NCI-H345 (cell line): ENCODE data around the gene FCF1.

Experiments used
- DNase-seq: peaks from one replicate; lab custom pipeline; 2025; lab: John Stamatoyannopoulos, UW

Gene FCF1, protein sequence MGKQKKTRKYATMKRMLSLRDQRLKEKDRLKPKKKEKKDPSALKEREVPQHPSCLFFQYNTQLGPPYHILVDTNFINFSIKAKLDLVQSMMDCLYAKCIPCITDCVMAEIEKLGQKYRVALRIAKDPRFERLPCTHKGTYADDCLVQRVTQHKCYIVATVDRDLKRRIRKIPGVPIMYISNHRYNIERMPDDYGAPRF

DNA sequence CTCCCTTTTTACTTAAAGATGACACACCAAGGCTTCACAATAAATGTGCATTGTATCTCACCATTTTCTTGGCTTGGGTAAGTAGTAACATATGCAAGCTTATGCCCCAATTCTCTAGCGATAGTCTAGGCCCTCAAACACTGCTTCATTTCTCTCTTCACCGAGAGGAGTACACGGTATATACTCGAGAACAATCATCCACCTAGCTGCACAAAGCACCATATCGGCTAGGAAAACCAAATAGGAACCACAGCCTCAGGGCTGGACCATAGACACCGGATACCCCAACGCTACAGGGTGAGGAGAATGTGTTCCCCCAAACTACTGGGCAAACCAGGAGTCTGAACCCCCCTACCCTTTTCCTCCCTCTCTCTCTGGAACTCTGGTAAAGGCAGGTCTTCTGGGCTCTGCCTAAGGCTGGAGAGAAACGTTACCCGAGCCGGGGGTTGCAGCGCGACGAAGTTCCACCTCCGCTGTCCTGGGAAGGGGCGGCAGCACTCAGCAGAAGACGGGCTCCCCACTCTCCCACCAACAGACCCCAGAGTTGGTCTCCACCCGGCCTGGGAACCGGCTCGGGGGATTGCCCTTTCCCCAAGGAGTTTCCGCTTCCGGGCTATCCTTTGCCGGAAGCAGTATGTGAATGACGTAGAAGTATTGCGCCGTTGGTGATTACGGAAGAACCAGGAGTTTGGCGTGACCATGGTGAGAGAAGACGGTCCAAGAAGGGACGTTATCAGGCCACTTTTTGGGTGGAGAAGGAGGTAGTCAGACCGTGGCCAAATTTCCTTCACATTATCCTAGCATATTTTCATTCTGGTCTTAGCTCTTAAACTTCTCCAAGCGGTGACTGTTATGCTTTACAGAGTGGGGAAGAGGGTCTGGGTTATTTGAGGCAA lies at the start of gene FCF1, which contains the start of gene AREL1:
Gene FCF1 (plus strand): TSS at position 646 of the 896 bp plus-strand sequence. CDS start 54 bp downstream, at position 700.
Gene AREL1 (minus strand): TSS at position 582 of the 896 bp plus-strand sequence. CDS start 27,465 bp downstream, outside the sequence.
- no peak for DNase-seq

- DNase-seq: no peak
Observed at GRCh38 chr14:74663884-74664283, 49.1 kb upstream of the FCF1 start.

GRCh38 chr14:74664717-74665116 lies 48.2 kb upstream of the FCF1 start:
- no peak for DNase-seq

- no peak for DNase-seq
Observed at GRCh38 chr14:74667758-74668157, 45.2 kb upstream of the FCF1 start.

GRCh38 chr14:74669256-74669655 lies 43.7 kb upstream of the FCF1 start:
- no peak for DNase-seq

DNA sequence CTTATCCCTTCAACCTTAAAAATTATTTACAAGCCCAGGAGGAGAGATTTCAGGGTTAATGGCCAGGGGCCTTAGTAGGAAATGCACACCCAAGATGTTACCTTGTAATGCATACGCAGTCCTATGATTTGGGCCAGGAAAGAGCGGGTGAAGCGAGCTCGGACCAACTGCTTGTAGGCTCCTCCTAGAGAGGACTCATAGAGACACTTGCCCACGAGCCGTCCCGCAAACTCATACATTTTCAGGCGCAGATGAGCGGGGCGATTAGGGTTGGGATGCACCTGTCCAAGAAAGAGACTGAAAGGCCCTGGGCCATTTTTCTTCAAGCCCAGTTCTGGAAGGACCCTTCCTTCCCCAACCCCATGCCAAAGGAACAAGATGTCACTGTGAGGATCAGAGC lies 43.1 kb upstream of the FCF1 start:
- no peak for DNase-seq

DNA sequence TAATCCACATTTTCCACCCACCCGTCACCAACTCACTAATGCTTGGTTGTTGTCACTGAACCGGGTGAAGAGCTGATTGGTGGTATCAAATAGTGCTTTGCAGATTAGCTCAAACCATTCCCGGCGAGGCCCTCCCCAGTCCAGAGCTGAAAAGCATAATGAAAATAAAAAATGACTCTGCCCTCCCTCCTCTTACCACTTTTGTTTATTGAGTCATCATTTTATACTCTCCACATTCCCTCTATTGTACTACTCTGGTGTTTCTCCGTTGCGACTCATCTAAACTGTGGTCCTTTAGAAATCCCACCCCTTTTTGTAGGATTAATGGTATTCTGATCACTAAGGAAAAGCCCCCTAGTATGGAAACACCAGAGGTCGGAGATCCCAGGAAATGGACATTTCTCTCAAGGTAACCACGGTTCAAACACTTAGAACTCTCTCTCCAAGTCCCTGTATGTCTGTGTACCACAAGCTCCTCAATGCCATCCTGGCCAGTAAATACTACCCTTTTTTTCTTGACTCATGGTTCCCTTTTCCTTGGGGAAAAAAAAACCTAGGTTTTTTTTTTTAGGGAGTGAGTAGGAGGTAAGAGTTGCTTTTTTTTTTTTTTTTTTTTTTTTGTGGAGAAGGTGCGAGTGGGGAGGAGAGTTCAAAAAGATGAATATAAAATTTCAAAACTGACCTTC lies 42.1 kb upstream of the FCF1 start:
- DNase-seq: no peak

DNA sequence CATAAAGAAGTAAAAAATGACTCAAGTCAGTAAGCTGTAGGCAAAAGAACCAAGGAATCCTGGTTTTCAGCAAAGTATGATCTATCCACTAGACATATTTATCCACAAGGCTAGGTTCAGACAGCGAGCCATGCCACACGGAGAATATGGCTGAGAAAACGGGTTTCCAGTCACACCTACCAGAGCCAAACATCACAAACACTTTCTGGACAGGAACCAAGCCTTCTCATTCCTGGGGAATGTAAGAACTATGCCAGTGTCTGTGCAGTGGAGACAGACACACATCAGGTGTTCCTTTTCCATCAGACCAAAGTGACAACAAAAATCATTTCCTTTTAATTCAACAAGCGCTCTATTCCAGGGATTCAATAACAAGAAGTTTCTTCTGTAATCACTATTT lies 41.2 kb upstream of the FCF1 start:
- no peak for DNase-seq

DNA sequence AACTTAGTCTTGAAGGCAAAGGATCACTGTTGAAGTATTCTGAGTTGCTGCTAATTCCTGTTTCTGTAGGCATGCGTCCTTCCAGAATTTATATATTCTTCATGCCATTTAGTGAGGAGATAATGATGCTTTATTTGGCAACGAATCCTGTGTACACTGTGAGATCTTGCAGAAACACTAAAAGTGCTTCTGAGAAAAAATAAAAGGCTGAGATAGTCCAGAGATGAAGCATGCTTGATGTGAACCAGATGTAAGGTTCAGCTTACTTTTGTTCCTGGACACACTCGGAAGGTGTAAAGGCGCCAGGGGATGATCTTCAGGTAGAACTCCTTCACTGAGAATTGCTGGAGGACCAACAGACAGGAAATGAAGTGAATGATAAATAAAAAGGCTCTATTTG lies 39.2 kb upstream of the FCF1 start:
- DNase-seq: no peak

DNA sequence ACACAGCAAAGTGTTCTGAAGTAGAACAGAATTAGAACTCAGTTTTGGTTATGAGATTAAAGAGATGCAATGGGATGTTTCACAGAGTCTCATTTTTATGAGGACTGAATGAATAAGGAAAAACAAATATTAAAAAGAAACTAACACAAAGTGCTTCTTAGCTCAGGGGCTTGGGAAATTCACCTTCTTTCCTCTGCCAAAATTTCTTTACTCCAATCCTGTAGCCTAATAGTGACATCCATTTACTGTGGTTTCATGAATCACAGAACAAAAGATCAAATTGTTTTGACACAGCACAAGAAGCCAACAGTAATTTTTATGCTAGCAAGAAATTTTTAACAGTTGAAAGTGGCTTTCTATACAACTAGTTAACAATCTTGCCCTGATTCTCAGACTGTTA lies 37.7 kb upstream of the FCF1 start:
- no peak for DNase-seq

- DNase-seq: no peak
Observed at GRCh38 chr14:74682169-74682952, 30.6 kb upstream of the FCF1 start.

DNA sequence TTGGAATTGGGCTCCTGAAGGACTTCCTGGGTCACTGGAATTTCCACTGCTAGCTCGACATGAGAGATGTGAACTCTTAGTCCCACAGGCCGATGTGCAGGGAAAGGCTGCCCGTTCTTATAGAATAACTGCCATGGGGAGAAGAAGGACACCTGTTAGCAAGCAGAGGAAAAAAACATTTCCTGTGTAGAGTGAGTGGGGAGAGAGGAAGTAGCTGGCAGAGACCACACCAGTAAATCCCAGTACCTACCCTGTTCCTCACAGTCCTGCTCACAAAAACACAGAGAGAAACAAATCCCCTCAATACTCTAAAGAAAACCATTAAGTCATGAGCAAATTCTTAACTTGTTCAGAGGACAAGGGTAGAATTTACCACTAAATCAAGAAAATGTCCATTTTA lies 29.5 kb upstream of the FCF1 start:
- DNase-seq: no peak

GRCh38 chr14:74684434-74684833 lies 28.5 kb upstream of the FCF1 start:
- DNase-seq: no peak

- no peak for DNase-seq
Observed at GRCh38 chr14:74685056-74685455, 27.9 kb upstream of the FCF1 start.

- DNase-seq: no peak
Observed at GRCh38 chr14:74685921-74686678, 26.8 kb upstream of the FCF1 start.

- no peak for DNase-seq
Observed at GRCh38 chr14:74691456-74691855, 21.5 kb upstream of the FCF1 start.

GRCh38 chr14:74693191-74693590 lies 19.8 kb upstream of the FCF1 start:
- no peak for DNase-seq

DNA sequence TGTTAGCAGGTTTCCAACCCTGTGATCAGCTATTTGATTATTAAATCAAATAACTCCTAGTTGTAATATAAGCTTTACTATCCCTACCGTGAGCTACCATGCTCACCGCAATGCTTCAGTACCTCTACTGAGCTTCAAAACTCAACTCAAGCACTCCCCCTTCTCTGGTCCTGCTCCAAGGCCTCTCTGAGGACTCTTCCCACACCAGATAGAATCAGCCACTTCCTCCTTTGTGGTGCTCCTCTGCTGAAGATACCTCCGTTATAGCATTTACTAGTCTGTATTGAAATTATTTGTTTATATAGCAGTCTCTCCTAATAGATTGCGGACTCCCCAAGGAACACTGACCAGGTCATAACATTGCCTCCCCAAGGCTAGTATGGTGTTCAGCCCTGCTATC lies 17.5 kb upstream of the FCF1 start:
- no peak for DNase-seq

DNA sequence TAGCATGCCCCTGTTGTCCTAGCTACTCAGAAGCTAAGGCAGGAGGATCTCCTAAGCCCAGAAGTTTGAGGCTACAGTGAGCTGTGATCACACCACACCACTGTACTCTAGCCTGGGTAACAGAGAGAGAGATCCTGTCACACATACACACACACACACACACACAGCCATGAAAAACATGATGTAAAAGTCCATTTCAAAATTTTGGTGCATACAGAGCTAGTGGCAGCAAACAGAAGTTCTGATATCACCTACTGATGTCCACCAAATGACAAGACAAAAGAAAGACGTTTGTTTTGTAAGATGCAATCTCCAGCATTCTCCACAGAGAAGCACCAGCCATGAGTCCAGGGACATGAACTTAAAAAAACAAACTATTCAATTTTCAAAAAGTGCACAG lies 15.9 kb upstream of the FCF1 start:
- no peak for DNase-seq

DNA sequence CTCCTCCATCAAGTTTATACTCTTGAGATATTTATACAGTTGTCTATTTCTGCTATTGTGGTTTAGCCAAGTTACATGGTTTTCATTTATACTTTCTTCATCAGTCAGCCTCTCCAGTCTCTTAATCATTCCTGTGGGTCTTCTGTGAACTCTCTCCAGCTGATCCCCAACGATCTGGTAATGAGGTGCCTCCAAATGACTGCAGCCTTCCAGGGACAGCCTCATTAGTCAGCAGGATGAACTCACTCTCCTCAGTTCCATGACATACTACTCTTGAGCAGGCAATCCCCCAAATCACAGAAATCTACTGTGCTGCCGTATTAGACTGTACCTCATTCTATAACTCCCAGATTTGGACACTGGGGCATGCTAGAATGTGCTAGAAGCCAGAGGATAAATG lies 15.4 kb upstream of the FCF1 start:
- no peak for DNase-seq

GRCh38 chr14:74697976-74698375 lies 15.0 kb upstream of the FCF1 start:
- no peak for DNase-seq
